T-helper 1 cell treated with Interleukin-12 subunit alpha and Interleukin-12 subunit beta and Interleukin-4 antibody, amounts not matched to agents 30 ng/mL and 1 ng/mL, for 36 hours (primary cell): ENCODE measurements around the gene CLNK. TPM values are rescaled to one million over a fixed set of nuclear protein-coding genes. Genes with fewer than 3 reads are reported as not detected.

Experiments used
- intact Hi-C: fragments of 100-400 bp; cut with micrococcal nuclease; formaldehyde crosslinking; loops from one replicate; pipeline ENCODE4 v1.15.1; 2024
- total RNA-seq: library from RNA; stranded (reverse); gene quantifications from 2 replicates; pipeline ENCODE4 v1.2.3, GENCODE V29; 2022

The CLNK gene
- total RNA-seq, 1 donor from 2014 or later: not detected

- intact Hi-C loops: loop anchor here (1.0 to 5.0 kb wide), 8 partner anchors 19 to 1010 kb away; no protein-coding TSS in a partner anchor
These were observed 223.3 kb downstream of the CLNK start for GRCh38 chr4:10461091-10461849.

GRCh38 chr4:10460313-10461047, 224.1 kb downstream of the CLNK start:
- intact Hi-C loops: loop anchor here (1.0 to 5.0 kb wide), 8 partner anchors 18 to 1011 kb away; no protein-coding TSS in a partner anchor

DNA sequence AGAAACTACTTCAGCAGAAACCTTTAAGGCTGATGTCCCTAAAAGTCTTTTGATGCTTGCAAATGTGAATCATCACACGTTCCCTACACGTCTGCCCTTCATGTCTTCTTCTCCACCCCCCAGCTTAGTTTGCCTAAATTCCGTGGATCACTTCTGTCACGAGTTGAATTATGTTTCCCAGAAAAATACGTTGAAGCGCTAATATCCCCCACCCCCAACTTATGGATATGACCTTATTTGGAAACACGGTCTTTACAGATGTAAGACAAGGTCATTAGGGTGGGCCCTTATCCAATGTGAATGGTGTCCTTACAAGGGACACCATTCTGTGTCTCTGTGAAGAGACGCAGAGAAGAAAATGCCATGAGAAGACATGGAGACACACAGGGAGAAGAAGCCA, 225.3 kb downstream of the CLNK start:
- intact Hi-C loops: loop anchor here (5.0 to 10.0 kb wide), 2 partner anchors 495 to 852 kb away; no protein-coding TSS in a partner anchor

GRCh38 chr4:10458177-10458576, 226.4 kb downstream of the CLNK start:
- intact Hi-C loops: loop anchor here (5.0 to 10.0 kb wide), 2 partner anchors 497 to 851 kb away; no protein-coding TSS in a partner anchor

DNA sequence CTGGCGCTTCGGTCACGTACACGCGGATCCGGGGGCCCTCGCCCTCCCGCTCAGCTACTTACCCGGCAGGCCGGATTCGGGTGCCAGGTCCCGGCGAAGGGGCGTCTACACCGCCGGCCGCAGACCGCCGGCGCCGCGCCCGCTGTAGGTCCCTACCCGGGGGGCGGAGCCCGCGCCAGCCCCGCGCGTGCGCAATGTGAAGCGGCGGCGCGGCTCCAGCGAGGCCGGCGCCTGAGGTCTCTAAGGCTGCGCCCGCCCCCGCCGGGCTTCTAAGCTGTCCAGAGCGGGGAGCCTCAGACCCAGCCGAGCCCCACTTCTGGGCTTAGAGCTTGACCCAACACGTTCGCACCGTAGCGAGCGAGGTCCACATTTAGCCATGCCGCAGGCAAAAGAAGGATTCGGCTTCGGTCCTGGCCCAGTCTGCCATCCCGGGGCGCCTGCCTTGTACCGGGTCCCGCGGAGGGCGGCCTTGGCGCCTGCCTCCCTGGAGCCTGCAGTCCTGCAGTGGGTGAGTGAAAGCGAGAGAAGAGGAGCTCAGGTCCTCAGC, 227.2 kb downstream of the CLNK start, which contains the start of gene ZNF518B:
Gene ZNF518B, minus strand, starts transcription at position 172 of the 547 bp plus-strand sequence. CDS start 11,098 bp downstream, outside the sequence.
- intact Hi-C loops: loop anchor here (1.0 to 10.0 kb wide), 7 partner anchors 266 to 850 kb away; no protein-coding TSS in a partner anchor

- intact Hi-C loops: loop anchor here (1.0 to 10.0 kb wide), 8 partner anchors 267 to 849 kb away; no protein-coding TSS in a partner anchor
These were observed 227.8 kb downstream of the CLNK start for GRCh38 chr4:10456595-10457254.

DNA sequence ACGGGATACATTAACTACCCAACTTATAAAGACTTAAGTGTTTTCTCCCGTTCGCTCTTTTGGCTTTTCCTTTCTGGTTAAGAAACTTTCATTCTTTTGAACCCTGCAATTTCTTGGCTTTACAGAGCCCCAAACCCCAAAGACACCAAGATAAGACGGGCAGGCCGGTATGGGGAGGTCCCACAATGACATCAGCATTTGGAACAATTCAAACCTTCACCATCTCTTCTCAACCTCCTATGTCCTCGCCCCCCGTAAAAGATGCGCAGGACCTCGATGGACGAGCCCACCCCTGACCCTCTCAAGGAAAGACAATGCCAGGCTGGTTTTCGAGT, 228.3 kb downstream of the CLNK start:
- intact Hi-C loops: loop anchor here (1.0 to 10.0 kb wide), 4 partner anchors 357 to 849 kb away; no protein-coding TSS in a partner anchor

- intact Hi-C loops: loop anchor here (5.0 to 10.0 kb wide), 2 partner anchors 500 to 848 kb away; no protein-coding TSS in a partner anchor
These were observed 229.4 kb downstream of the CLNK start for GRCh38 chr4:10455133-10455532.

GRCh38 chr4:10454726-10455125, 229.8 kb downstream of the CLNK start:
- intact Hi-C loops: loop anchor here (5.0 to 10.0 kb wide), 2 partner anchors 500 to 847 kb away; no protein-coding TSS in a partner anchor

DNA sequence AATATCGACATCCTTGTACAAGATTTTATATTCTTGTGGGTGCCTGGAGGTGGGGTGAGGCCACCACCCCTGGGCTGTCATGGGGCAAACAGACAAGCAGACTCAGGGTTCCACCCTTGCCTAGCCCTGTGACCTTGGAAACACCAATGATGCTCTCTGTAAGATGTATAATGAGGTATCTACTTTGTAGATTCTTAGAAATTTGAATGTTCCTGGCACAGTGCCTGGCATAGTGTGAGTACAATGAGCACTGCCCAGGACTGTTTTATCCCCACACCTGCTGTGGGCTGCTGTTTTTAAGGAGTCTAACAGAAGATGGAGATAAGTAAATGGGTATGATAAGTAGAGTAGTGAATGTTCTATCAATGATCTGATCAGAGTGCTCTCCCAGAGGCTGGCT, 230.4 kb downstream of the CLNK start:
- intact Hi-C loops: loop anchor here (10.0 kb wide), 1 partner anchor 501 kb away; no protein-coding TSS in a partner anchor

DNA sequence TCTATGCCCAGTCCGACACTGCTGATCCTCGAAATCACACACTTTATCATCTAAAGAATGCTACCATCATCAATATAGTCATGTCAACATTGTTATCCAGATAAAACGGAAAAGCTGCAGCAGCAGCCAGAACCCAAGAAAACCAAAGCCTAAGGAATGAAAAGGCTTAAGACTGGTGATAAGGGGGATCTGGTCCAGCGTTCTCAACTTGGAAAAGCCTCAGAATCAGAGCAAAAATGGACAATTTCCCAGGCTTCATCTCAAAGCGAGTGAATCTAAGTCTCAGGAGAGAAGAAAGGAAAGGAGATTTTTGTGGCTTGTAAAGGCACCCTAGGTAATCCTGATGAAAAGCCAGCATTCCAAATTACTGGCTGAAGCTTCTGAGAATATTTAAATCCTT, 235.6 kb downstream of the CLNK start:
- intact Hi-C loops: no loop called here

GRCh38 chr4:10442976-10443375, 241.6 kb downstream of the CLNK start:
- intact Hi-C loops: loop anchor here (1.0 kb wide), 1 partner anchor 18 kb away; no protein-coding TSS in a partner anchor

GRCh38 chr4:10441512-10441911, 243.1 kb downstream of the CLNK start:
- intact Hi-C loops: no loop called here

DNA sequence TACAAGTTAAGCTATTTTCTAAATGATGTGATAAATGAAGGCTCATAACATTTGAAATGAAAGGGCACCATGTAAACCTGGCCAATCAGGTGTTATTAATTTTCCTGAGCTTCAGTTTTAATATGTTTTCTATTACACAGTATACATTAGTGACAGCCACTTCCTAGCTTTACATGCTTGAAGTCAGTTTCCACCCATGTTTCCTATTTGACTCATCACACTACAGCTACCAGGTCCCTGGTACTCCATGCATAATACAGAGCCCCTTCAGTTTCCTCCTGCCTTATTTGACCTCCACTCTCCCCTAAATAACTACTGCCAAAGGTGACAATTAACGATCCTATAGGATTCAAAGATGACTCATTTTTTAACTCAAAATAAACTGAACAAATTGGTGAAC, 245.6 kb downstream of the CLNK start:
- intact Hi-C loops: no loop called here

DNA sequence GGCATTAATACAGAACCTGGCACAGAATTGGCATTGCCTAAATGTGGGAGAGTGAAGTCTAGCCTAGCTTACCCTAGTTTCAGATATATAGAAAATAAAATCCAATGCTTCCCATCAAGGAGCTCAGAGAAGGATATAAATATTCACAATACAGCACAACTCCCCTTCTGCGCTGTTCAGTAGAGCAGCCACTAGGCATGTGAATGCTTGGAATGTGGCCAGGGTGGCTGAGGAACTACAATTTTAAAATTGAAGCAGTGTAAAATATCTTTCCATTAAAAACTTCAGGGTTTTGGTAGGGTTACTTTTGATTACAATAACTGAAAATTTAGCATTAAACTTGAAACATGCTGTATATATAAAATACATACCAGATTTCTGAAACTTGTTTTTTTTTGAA, 246.8 kb downstream of the CLNK start:
- intact Hi-C loops: no loop called here

Other genes starting within 250 kb of the CLNK start
- 30.0 and 30.9 TPM in 2 replicates for gene ZNF518B, start 227.3 kb downstream of the CLNK start, total RNA-seq